Keratinocyte (primary cell): ENCODE measurements around the gene NOS1.

Experiments used
- EZH2 ChIP-seq: IDR thresholded peaks from one replicate; pipeline ENCODE4 v1.6.1; 2012; ENCODE audit warnings: inconsistent platforms, mild to moderate bottlenecking, low read length, moderate library complexity
- TF ChIP-seq, protein P1 (sequence below), 3 experiments: IDR thresholded peaks in 1 of 3; conservative IDR thresholded peaks in 1 of 3; optimal IDR thresholded peaks in 1 of 3; 2 replicates in 2 of 3; 3 replicates in 1 of 3; pipeline versions ENCODE3 to v1.5.1; 2011; ENCODE audit warnings: low read length in 3 of 3, mild to moderate bottlenecking in 3 of 3, moderate library complexity in 2 of 3, control low read depth in 1 of 3, inconsistent platforms in 1 of 3; ENCODE audit not compliant: insufficient read depth in 2 of 3; ENCODE audit errors: extremely low read depth in 1 of 3

GRCh38 chr12:117272690-117273089 lies 88.7 kb downstream of the NOS1 start:
- TF ChIP-seq, protein P1, sequence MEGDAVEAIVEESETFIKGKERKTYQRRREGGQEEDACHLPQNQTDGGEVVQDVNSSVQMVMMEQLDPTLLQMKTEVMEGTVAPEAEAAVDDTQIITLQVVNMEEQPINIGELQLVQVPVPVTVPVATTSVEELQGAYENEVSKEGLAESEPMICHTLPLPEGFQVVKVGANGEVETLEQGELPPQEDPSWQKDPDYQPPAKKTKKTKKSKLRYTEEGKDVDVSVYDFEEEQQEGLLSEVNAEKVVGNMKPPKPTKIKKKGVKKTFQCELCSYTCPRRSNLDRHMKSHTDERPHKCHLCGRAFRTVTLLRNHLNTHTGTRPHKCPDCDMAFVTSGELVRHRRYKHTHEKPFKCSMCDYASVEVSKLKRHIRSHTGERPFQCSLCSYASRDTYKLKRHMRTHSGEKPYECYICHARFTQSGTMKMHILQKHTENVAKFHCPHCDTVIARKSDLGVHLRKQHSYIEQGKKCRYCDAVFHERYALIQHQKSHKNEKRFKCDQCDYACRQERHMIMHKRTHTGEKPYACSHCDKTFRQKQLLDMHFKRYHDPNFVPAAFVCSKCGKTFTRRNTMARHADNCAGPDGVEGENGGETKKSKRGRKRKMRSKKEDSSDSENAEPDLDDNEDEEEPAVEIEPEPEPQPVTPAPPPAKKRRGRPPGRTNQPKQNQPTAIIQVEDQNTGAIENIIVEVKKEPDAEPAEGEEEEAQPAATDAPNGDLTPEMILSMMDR (optimal IDR thresholded peaks at IDR 0.05 in 1 of 3, IDR thresholded peaks at IDR 0.05 in 1 of 3, conservative IDR thresholded peaks at IDR 0.05 in 1 of 3; ENCODE audit: extremely low read depth in 1 of 3, insufficient read depth in 2 of 3, low read length in 3 of 3) = no peak
- TF ChIP-seq EZH2 = no peak
